Muscle layer of duodenum (tissue), 2 donors: Measurements from ENCODE around the gene LAMB3.

Source experiments
- H3K27ac ChIP-seq: one replicate; pipeline ENCODE4 v1.7.0; 2013; ENCODE audit warnings: mild to moderate bottlenecking, low read length
- H3K27me3 ChIP-seq: one replicate; pipeline ENCODE4 v1.7.0; 2013; ENCODE audit warnings: low read depth, mild to moderate bottlenecking, control low read depth, low read length
- H3K36me3 ChIP-seq, 2 donors: one replicate each; pipeline ENCODE4 v1.7.0; 2013; ENCODE audit warnings: low read length in 2 of 2, control low read depth in 1 of 2, mild to moderate bottlenecking in 1 of 2; ENCODE audit not compliant: insufficient read depth in 2 of 2, control insufficient read depth in 1 of 2
- H3K4me1 ChIP-seq, 2 donors: one replicate each; pipeline ENCODE4 v1.7.0; 2013; ENCODE audit warnings: low read length in 2 of 2, mild to moderate bottlenecking in 2 of 2, control low read depth in 1 of 2, moderate library complexity in 1 of 2; ENCODE audit not compliant: insufficient read depth in 2 of 2, control insufficient read depth in 1 of 2
- H3K4me3 ChIP-seq, 2 donors: one replicate each; pipeline ENCODE4 v1.7.0; 2013; ENCODE audit warnings: low read length in 2 of 2, low read depth in 1 of 2, mild to moderate bottlenecking in 1 of 2
- H3K9me3 ChIP-seq, 2 donors: one replicate each; pipeline ENCODE4 v1.7.0; 2013; ENCODE audit warnings: low read length in 2 of 2, control low read depth in 1 of 2, mild to moderate bottlenecking in 1 of 2; ENCODE audit not compliant: control insufficient read depth in 1 of 2
- donor health status: healthy.

The LAMB3 gene

GRCh38 chr1:209629621-209630382 is 22.4 kb downstream of the LAMB3 start:
- Histone ChIP-seq H3K36me3 (no peaks in the 10 kb centered on the region), H3K27ac (no peak overlapping the region), H3K9me3 (no peaks in the 10 kb centered on the region), H3K4me1 (peaks cover 0 to 17% of the 10 kb centered on the region in 2 donors), H3K4me3 (no peak overlapping the region), H3K27me3 (no peaks in the 10 kb centered on the region)

- Histone ChIP-seq H3K27ac (no peak overlapping the region), H3K27me3 (no peaks in the 10 kb centered on the region)
Measured at GRCh38 chr1:209628618-209629299, 23.5 kb downstream of the LAMB3 start.

GRCh38 chr1:209627732-209628196 is 24.5 kb downstream of the LAMB3 start:
- no peaks in the 10 kb centered on the region for H3K27me3 ChIP-seq
- H3K27ac ChIP-seq: no peak overlapping the region
- no peaks in the 10 kb centered on the region for H3K9me3 ChIP-seq
- H3K4me3 ChIP-seq: no peak overlapping the region
- peaks cover 0 to 17% of the 10 kb centered on the region in 2 donors for H3K4me1 ChIP-seq
- no peaks in the 10 kb centered on the region for H3K36me3 ChIP-seq

More at GRCh38 chr1:209628618-209629299, 23.5 kb downstream of the LAMB3 start:
- Histone ChIP-seq H3K4me1 (peaks cover 0 to 17% of the 10 kb centered on the region in 2 donors), H3K36me3 (no peaks in the 10 kb centered on the region), H3K9me3 (no peaks in the 10 kb centered on the region), H3K4me3 (no peak overlapping the region)

GRCh38 chr1:209627027-209627731 is 25.0 kb downstream of the LAMB3 start:
- H3K9me3 ChIP-seq: no peaks in the 10 kb centered on the region
- H3K36me3 ChIP-seq: no peaks in the 10 kb centered on the region
- H3K4me3 ChIP-seq: no peak overlapping the region
- peaks cover 0 to 17% of the 10 kb centered on the region in 2 donors for H3K4me1 ChIP-seq
- no peaks in the 10 kb centered on the region for H3K27me3 ChIP-seq
- H3K27ac ChIP-seq: no peak overlapping the region

GRCh38 chr1:209626346-209627026 is 25.7 kb downstream of the LAMB3 start:
- no peak overlapping the region for H3K4me3 ChIP-seq
- H3K27ac ChIP-seq: no peak overlapping the region
- H3K36me3 ChIP-seq: no peaks in the 10 kb centered on the region
- peaks cover 0 to 17% of the 10 kb centered on the region in 2 donors for H3K4me1 ChIP-seq
- no peaks in the 10 kb centered on the region for H3K9me3 ChIP-seq
- no peaks in the 10 kb centered on the region for H3K27me3 ChIP-seq

GRCh38 chr1:209625791-209626285 is 26.4 kb downstream of the LAMB3 start:
- no peaks in the 10 kb centered on the region for H3K27me3 ChIP-seq
- no peaks in the 10 kb centered on the region for H3K9me3 ChIP-seq
- H3K4me3 ChIP-seq: no peak overlapping the region
- H3K4me1 ChIP-seq: peaks cover 0 to 17% of the 10 kb centered on the region in 2 donors
- no peaks in the 10 kb centered on the region for H3K36me3 ChIP-seq
- H3K27ac ChIP-seq: no peak overlapping the region

GRCh38 chr1:209624558-209625549 is 27.4 kb downstream of the LAMB3 start:
- no peaks in the 10 kb centered on the region for H3K27me3 ChIP-seq
- H3K36me3 ChIP-seq: no peaks in the 10 kb centered on the region
- H3K9me3 ChIP-seq: no peaks in the 10 kb centered on the region
- no peak overlapping the region for H3K27ac ChIP-seq
- peaks cover 0 to 17% of the 10 kb centered on the region in 2 donors for H3K4me1 ChIP-seq
- H3K4me3 ChIP-seq: no peak overlapping the region

GRCh38 chr1:209622841-209623829 is 29.1 kb downstream of the LAMB3 start:
- Histone ChIP-seq H3K4me3 (no peak overlapping the region), H3K27me3 (no peaks in the 10 kb centered on the region), H3K4me1 (peaks cover 0 to 17% of the 10 kb centered on the region in 2 donors), H3K9me3 (no peaks in the 10 kb centered on the region), H3K27ac (no peak overlapping the region), H3K36me3 (no peaks in the 10 kb centered on the region)

GRCh38 chr1:209621741-209622655 is 30.2 kb downstream of the LAMB3 start:
- Histone ChIP-seq H3K9me3 (no peaks in the 10 kb centered on the region), H3K4me3 (no peak overlapping the region), H3K27ac (no peak overlapping the region), H3K27me3 (no peaks in the 10 kb centered on the region), H3K4me1 (peaks cover 0 to 6% of the 10 kb centered on the region in 2 donors), H3K36me3 (no peaks in the 10 kb centered on the region)
